ENCODE results near the gene PAQR7. TPM values are rescaled to one million over a fixed set of nuclear protein-coding genes. Genes with fewer than 3 reads are reported as not detected.

The PAQR7 gene
- total RNA-seq, 2 experiments from 2014 or later, result 1.1 to 1.5 TPM

DNA sequence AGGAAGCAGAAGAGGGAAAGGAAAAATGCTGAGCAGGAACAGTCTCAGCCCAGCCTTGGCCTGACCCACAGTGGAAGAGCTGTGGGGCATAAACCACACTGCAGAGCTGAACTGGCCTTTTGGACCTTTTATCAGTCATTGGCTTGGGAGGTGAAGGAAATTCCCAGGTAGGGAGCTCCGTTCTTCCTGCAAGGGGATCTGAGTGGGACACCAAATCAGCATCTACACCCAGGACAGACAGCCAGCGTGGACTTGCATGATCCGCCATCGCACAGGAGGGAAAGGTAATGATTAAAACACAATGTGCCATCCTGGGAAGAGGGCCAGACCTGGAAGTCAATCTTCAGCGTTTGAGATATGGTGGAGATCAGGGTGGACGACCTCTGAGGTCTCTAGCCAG is 56.9 kb downstream of the PAQR7 start:
- H3K4me1 ChIP-seq (ENCODE audit: insufficient read depth, low read length), result peaks cover 44% of the 10 kb centered on the region
- Mint-ChIP-seq H3K27me3 (no peaks in the 10 kb centered on the region), H3K4me3 (peak overlapping the region; percentile 98), H3K4me1 (ENCODE audit: low read depth) (peaks cover 43% of the 10 kb centered on the region), H3K36me3 (ENCODE audit: low read depth) (peaks cover 23% of the 10 kb centered on the region), H3K27ac (peak overlapping the region; percentile 97), H3K9me3 (no peaks in the 10 kb centered on the region)
- POLR2A ChIA-PET, result interaction anchor here (1.0 to 3.7 kb wide), 8 partner anchors 8 to 351 kb away, joined by 3 to 43 read pairs (median 12); partner anchors contain the start of gene SELENON
- H3K36me3 ChIP-seq (ENCODE audit: insufficient read depth, low read length), result peaks cover 2% of the 10 kb centered on the region
- ATAC-seq (ENCODE audit: poor library complexity), result no peak
- CTCF ChIA-PET, result interaction anchor here (1.7 kb wide), 1 partner anchor 57 kb away, joined by 5 read pairs; the partner anchor contains the start of gene PAQR7
- H3K4me3 ChIP-seq (ENCODE audit: low read length), result no peak overlapping the region
- peak overlapping the region in 1 of 2 donors; percentile 2 for H3K27ac ChIP-seq (ENCODE audit: low read depth in 1 of 2, low read length in 2 of 2)
- intact Hi-C loops (cut with DNase I, micrococcal nuclease), result loop anchor here in 1 of 2 experiments (5.0 kb wide), 1 partner anchor 571 kb away; the partner anchor contains the start of gene RSRP1
- H3K9me3 ChIP-seq (ENCODE audit: control insufficient read depth in 1 of 2, insufficient read depth in 1 of 2, low read length in 2 of 2), result no peaks in the 10 kb centered on the region
- H3K27me3 ChIP-seq (ENCODE audit: control insufficient read depth in 1 of 2, insufficient read depth in 2 of 2, low read length in 2 of 2), result no peaks in the 10 kb centered on the region
- TF ChIP-seq, protein P1, sequence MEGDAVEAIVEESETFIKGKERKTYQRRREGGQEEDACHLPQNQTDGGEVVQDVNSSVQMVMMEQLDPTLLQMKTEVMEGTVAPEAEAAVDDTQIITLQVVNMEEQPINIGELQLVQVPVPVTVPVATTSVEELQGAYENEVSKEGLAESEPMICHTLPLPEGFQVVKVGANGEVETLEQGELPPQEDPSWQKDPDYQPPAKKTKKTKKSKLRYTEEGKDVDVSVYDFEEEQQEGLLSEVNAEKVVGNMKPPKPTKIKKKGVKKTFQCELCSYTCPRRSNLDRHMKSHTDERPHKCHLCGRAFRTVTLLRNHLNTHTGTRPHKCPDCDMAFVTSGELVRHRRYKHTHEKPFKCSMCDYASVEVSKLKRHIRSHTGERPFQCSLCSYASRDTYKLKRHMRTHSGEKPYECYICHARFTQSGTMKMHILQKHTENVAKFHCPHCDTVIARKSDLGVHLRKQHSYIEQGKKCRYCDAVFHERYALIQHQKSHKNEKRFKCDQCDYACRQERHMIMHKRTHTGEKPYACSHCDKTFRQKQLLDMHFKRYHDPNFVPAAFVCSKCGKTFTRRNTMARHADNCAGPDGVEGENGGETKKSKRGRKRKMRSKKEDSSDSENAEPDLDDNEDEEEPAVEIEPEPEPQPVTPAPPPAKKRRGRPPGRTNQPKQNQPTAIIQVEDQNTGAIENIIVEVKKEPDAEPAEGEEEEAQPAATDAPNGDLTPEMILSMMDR (IDR thresholded peaks at IDR 0.05), result no peak
- DNase-seq, result peak in 1 of 14 experiments; percentile 25

DNA sequence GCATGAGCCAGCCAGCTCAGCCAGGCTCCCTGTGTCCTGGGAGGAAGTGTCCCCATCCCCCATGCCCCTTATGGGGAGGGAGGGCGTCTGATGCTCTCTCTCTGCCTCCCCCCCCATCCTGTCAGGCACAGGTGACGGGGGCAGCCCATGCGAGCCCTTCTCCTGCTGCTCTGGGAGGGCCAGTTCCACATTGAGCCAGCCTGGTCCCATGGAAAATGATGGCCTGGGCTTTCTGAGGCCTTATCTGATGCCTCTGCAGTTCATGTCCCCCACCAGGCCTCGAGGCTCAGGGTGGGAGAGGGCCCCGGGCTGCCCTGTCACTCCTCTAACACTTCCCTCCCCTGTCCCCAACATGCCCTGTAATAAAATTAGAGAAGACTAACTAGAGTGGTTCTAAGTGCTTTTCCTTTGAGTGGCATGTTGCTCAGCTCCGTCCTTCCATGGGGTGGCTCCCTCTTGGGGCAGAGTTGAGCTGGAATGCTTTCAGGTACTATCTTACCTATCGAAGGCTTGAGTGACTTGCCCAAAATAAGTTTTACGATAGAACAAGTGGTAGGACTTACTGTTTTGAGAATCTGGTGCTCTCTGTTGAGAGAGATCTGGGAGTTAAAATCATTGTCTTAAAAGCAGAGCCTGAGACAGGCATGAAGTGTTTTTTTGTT is 57.5 kb downstream of the PAQR7 start:
- no peaks in the 10 kb centered on the region for H3K27me3 Mint-ChIP-seq
- ATAC-seq (ENCODE audit: poor library complexity), result no peak

GRCh38 chr1:25816112-25816718 is 59.3 kb downstream of the PAQR7 start:
- peak overlapping the region; percentile 97 for H3K27ac Mint-ChIP-seq
- TF ChIP-seq, protein P1 (IDR thresholded peaks at IDR 0.05), result no peak
- peaks cover 26% of the 10 kb centered on the region for H3K36me3 Mint-ChIP-seq (ENCODE audit: low read depth)
- no peaks in the 10 kb centered on the region for H3K27me3 ChIP-seq (ENCODE audit: control insufficient read depth in 1 of 2, insufficient read depth in 2 of 2, low read length in 2 of 2)
- no peaks in the 10 kb centered on the region for H3K9me3 ChIP-seq (ENCODE audit: control insufficient read depth in 1 of 2, insufficient read depth in 1 of 2, low read length in 2 of 2)
- DNase-seq, result peak in 1 of 14 experiments; percentile 28
- intact Hi-C loops (cut with DNase I, micrococcal nuclease), result loop anchor here in 1 of 2 experiments (5.0 kb wide), 1 partner anchor 569 kb away; the partner anchor contains the start of gene RSRP1
- no peaks in the 10 kb centered on the region for H3K27me3 Mint-ChIP-seq
- CTCF ChIA-PET, result no interaction called here
- H3K4me3 Mint-ChIP-seq, result peak overlapping the region; percentile 20
- H3K27ac ChIP-seq (ENCODE audit: low read depth in 1 of 2, low read length in 2 of 2), result no peak overlapping the region
- peaks cover 36% of the 10 kb centered on the region for H3K4me1 ChIP-seq (ENCODE audit: insufficient read depth, low read length)
- H3K4me1 Mint-ChIP-seq (ENCODE audit: low read depth), result peaks cover 31% of the 10 kb centered on the region
- no peak for ATAC-seq (ENCODE audit: poor library complexity)
- POLR2A ChIA-PET, result no interaction called here
- no peaks in the 10 kb centered on the region for H3K9me3 Mint-ChIP-seq
- peaks cover 8% of the 10 kb centered on the region for H3K36me3 ChIP-seq (ENCODE audit: insufficient read depth, low read length)
- H3K4me3 ChIP-seq (ENCODE audit: low read length), result no peak overlapping the region

More for the DNA sequence above, 57.5 kb downstream of the PAQR7 start:
- peak in 1 of 14 experiments; percentile 25 for DNase-seq
- Mint-ChIP-seq H3K36me3 (ENCODE audit: low read depth) (peaks cover 27% of the 10 kb centered on the region), H3K4me1 (ENCODE audit: low read depth) (peaks cover 43% of the 10 kb centered on the region), H3K27ac (peak overlapping the region; percentile 97), H3K4me3 (peak overlapping the region; percentile 98), H3K9me3 (no peaks in the 10 kb centered on the region)
- CTCF ChIA-PET, result no interaction called here
- H3K36me3 ChIP-seq (ENCODE audit: insufficient read depth, low read length), result peaks cover 2% of the 10 kb centered on the region
- POLR2A ChIA-PET, result interaction anchor here (1.0 kb wide), 1 partner anchor 18 kb away, joined by 3 read pairs; the partner anchor contains the start of gene SELENON
- no peak overlapping the region for H3K4me3 ChIP-seq (ENCODE audit: low read length)
- H3K27me3 ChIP-seq (ENCODE audit: control insufficient read depth in 1 of 2, insufficient read depth in 2 of 2, low read length in 2 of 2), result no peaks in the 10 kb centered on the region
- H3K4me1 ChIP-seq (ENCODE audit: insufficient read depth, low read length), result peaks cover 44% of the 10 kb centered on the region
- no peaks in the 10 kb centered on the region for H3K9me3 ChIP-seq (ENCODE audit: control insufficient read depth in 1 of 2, insufficient read depth in 1 of 2, low read length in 2 of 2)
- peak overlapping the region in 1 of 2 donors; percentile 2 for H3K27ac ChIP-seq (ENCODE audit: low read depth in 1 of 2, low read length in 2 of 2)
- intact Hi-C loops (cut with DNase I, micrococcal nuclease), result loop anchor here in 1 of 2 experiments (5.0 kb wide), 1 partner anchor 571 kb away; the partner anchor contains the start of gene RSRP1
- TF ChIP-seq, protein P1 (IDR thresholded peaks at IDR 0.05), result no peak

Measured in CD4-positive, alpha-beta T cell (primary cell).